HG03196 (cell line): Measurements from ENCODE around the gene SLC1A3.

Experiments used
- ATAC-seq: cut with Tn5 transposase; IDR thresholded peaks from one replicate; pipeline ENCODE4 v1.9.1; 2021; ENCODE audit not compliant: unreplicated experiment

Gene SLC1A3

DNA sequence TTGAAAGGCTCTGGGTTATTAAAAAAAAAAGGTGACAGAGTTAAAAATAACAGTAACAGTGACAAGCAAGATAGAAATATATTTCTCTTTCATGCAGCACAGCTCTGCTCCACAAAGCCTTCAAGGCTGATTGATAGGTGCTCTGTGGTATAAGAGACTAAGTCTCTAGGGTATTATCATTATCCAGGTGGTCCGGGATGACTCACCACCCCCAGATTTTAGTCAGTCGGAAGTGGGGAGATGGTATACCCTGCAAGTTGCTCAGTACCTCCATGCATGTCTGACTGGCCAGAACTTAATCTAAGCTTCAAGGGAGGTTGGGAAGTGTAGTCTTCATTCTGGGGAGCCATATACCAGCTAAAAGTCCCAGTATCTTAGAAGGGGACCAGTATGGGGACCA lies 76.1 kb downstream of the SLC1A3 start:
- ATAC-seq, result no peak

DNA sequence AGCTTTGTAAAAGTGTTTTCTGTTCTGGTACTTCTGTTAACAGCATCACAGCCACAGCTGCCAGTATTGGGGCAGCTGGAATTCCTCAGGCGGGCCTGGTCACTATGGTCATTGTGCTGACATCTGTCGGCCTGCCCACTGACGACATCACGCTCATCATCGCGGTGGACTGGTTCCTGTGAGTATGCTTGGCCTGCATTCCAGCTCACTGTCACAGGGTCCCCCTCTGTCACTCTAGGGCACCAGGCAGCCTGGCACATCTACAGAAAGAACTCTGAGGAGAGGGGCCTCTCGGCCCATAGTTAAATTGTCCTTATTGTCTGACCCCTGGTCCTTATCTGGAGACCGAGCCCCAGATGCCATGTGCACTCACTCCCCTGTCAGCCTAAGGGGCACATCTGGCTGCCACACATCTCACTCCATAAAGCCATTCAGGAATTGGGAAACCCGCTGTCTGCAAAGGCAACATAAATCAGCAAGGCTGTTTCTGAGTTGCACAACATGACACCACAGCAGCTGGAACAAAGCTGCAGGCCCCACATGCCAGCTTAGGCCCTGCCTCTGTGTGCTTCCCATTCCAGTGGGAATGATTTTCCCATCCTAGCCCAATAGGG lies 77.5 kb downstream of the SLC1A3 start:
- no peak for ATAC-seq

DNA sequence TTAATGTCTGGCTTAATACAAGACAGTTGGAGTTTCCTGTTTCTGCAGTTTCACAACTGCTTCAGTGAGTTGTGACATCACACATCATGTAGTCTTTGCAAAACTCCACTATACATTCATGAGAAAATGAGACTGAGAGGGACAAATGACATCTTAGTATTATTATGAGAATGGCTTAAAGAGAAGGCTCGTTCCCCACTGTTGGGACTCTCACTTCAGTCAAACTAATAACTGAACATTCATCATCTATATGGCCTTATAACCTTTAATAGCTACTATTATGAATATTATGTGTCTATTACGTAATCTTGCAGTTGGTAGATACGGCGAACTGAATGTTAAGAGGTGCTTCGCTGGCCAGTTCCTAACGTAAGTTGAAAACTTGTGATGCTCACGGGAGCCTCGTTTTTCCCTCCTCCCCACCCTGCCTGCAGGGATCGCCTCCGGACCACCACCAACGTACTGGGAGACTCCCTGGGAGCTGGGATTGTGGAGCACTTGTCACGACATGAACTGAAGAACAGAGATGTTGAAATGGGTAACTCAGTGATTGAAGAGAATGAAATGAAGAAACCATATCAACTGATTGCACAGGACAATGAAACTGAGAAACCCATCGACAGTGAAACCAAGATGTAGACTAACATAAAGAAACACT lies 79.4 kb downstream of the SLC1A3 start:
- peak; percentile 42 for ATAC-seq

DNA sequence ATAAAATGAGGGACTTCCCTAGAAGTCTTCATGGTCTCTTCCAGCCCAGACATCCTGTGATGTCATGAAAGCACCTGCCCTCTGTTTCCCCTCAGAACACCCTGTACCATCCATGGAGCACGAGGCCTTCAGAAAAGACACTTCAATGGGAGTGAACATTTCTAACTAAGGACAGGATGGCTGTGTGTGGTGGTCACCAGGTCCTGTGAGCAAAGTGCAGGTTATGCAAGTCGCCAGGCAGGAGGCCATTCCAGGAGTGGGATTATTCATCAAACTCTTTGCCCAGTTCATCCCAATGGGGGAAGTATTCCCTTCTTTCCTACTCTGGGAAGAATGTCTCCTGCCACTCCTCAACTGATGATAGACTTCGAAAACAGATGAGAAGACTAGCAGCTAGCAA lies 80.5 kb downstream of the SLC1A3 start:
- no peak for ATAC-seq

GRCh38 chr5:36688722-36689121 lies 82.3 kb downstream of the SLC1A3 start:
- no peak for ATAC-seq

DNA sequence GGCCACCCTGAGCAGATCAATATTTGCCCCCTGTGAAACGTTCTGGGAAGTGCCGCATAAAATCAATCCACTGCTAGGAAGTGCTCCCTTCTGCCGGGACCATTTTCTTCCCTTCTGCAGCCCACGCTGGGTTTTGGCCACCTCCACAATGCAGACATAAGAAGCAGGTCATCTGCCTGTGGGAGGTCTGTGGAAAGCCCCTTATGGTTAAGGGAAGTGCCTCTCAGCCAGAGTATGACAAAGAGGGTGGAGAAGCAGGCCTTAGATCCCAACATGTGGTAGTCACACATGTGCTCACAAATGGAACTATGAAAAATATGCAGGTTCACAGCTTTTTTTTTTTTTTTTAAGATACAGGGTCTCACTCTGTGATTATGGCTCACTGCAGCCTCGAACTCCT lies 82.8 kb downstream of the SLC1A3 start:
- ATAC-seq, result no peak

GRCh38 chr5:36690041-36690961 lies 83.9 kb downstream of the SLC1A3 start:
- ATAC-seq, result peak; percentile 75

DNA sequence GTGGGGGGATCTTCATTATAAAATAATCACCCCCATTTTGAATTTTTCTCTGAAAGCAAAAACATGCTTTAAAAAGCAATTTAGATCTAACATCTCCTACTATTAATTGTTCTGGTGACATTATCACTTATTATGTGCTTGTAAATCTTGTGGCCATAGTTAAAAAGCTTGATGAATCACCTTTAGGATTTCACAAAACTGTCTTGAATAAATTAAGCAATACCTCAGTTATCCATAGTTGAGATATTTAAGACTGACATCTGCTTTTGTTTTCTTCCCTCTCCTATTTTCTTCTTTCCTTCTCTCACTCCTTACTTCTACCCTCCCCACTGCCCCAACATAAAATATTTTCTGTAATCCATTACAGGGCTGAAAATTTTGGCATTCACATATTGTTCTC lies 84.8 kb downstream of the SLC1A3 start:
- no peak for ATAC-seq

- ATAC-seq, result no peak
Observed at GRCh38 chr5:36691696-36692371, 85.4 kb downstream of the SLC1A3 start.

DNA sequence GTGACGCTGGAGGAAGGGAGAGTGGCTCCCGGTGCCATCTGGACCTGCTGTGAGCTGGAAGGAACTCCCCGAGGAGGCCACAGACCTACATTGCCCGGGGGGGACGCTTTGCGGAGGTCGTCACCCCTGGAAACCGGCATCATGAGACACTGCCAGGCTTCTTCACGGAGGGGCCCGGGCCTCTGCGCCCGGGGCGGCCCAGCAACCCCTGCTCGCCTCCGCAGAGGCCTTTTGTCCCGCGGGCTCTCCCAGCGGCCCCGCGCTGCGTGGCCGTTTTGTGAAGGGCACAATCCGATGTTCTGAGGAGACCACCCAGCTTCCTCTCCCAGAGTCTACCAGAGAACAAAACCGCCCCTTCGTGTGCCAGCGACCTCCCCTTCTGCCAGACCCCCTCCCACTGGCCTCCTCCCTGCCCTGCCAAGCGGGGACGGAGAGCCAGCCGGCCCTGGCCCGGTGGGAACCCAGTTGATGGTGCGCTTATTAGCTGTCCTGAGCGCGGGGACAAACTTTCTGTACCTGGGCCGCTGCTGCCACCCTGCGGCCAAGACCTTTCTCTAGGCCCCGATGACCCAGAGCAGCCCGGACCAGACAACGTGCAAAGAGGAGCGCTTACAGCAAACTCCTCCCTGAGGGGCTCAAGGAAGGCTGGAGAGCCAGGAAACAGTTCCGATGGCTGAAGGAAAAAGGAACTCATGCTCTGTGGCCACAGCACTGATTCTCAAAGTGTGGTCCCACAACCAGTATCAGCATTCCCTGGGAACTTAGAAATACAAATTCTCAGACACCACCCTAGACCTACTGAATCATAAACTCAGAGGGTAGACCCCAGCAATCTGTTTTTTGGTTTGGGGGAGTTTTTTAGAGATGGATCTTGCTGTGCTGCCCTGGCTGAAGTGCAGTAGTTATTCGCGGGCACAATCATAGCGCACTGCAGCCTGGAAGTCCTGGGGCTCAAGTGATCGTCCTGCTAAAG lies 86.7 kb downstream of the SLC1A3 start:
- peak; percentile 62 for ATAC-seq

- no peak for ATAC-seq
Observed at GRCh38 chr5:36694351-36694750, 87.9 kb downstream of the SLC1A3 start.

DNA sequence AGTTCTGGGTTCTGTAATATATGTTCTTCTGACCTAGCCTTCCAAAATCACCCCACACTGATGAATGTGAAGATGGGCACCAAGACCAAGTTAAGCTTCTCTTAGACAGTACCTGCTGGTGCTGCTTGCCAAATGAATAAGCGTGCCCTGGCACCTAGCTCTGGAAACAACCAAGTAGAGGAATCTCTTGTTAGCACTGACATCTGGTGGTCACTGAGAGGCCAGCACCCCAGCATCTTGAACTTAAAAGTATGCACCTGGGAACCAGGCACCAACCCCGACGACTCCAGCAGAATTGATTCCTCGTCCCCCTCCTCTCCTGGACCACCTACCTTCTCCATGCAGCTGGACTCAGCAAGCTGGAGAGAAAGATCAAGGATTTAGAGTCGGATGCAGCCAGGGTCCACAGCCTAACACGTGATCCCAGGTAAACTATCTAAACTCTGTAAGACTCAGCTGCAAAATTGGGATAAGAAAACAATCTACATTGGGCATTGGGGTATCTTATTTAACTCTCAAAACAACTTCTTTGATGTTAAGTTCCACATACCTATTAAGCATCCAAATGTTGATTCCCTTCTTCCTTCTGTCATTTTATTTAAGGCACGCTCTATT lies 89.8 kb downstream of the SLC1A3 start:
- peak; percentile 43 for ATAC-seq

GRCh38 chr5:36698031-36698430 lies 91.6 kb downstream of the SLC1A3 start:
- ATAC-seq, result no peak

DNA sequence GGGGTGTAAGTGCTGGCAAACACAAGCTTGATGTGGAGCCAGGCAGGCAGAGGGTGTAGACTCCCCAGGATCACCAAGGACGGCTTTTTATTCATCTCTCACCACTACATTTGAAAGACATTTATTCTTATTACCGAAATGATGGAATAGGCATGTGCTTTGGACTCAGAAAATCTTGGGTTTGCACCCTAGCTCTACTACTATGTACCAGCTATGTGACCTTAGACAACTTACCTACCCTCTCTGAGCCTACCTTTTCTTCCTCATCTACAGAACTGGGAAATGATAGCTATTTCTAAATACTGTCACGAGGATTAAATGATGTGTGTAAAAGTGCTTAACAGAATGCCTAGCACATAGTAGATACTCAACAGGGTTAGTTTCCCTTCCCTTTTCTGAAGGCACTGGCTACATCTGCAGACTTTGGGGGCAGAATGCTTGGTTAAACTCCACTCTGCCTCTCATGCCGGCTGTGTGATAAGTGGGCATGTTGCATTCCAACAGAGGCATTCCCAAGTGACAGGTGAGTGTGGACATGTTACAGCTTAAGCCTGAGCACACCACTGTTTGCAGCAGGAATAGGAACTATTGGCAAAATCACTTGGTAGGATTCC lies 94.8 kb downstream of the SLC1A3 start:
- ATAC-seq, result peak; percentile 82

DNA sequence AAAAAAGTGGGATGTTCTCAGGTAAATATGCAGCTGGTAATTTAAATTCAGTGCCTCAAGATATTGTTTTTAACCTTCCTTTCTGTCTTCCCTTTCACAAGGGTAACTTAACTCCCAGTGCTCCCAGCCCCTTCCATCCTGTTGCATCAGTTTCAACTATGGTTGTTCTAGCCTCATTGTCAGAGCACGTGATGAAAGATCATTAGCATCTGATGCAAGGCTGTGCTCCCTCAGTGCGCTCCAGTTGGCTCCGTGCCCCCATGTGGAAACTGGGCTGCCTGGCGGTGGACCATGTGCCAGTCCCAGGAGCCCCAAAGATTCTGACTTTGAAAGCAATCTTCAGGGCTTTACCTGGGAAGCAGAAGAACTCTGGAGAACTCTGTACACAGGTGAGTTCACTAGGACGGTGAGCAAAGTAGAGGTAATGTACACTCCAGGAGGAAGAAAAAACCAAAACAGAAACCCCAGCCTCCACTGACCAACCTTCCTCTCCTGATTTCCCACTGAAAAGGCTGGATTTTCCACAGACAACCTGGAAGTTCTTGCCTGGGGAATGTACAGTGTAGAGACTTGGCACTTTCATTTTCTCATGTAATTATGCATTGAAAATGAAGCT lies 96.9 kb downstream of the SLC1A3 start:
- no peak for ATAC-seq

- ATAC-seq, result no peak
Observed at GRCh38 chr5:36704131-36704530, 97.7 kb downstream of the SLC1A3 start.

DNA sequence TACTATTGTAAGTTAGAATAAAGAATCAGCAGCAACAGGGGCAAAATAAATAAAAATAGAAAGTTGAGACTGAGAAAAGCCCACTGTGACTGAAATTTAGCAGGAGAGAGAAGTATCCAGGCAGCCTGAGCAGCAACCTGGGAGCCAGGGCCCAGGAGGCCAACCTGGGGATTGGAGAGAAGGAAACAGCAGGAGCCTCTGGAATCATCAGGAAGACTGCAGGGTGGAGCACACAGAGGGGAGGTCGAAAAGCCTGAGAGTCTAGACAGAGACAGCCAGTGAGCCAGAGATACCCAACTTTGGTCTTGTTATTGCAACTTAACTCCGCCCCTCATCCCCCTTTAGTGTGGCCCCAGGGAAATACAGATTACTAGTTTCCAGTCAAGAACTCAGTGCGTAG lies 98.6 kb downstream of the SLC1A3 start:
- no peak for ATAC-seq

DNA sequence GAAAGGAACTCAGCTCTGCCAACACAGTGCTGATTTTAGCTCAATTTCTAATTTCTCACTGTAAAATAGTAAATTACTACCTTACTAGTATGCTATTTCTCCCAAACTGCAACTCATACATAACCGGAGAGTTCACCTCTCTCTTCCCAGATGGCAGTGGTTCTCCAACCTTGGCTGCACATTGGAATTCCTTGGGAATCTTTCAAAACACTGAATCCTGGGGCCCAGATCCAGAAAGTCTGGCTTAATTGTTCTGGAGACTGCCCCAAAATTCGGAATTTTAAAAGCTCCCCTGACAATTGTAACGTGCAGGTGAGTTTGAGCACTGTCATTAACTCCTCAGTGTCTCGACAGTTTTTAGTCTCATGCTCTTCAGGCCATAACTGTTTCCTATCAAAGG lies 100.3 kb downstream of the SLC1A3 start:
- no peak for ATAC-seq

- no peak for ATAC-seq
Observed at GRCh38 chr5:36708996-36709395, 102.6 kb downstream of the SLC1A3 start.
